ENCODE results near the gene DNLZ. TPM values are rescaled to one million over a fixed set of nuclear protein-coding genes. Genes with fewer than 3 reads are reported as not detected.

DNLZ gene
- total RNA-seq, 1 experiment from 2014 or later, result 9.1 TPM

GRCh38 chr9:136344544-136345280 lies 18.8 kb downstream of the DNLZ start:
- CTCF ChIA-PET, result interaction anchor here (1.6 kb wide), 1 partner anchor 18 kb away, joined by 19 read pairs; the partner anchor contains the start of gene DNLZ
- intact Hi-C loops (cut with micrococcal nuclease; ENCODE audit: unreplicated experiment), result loop anchor here (10.0 kb wide), 1 partner anchor 140 kb away; the partner anchor contains the start of gene SEC16A
- H4K20me1 ChIP-seq (ENCODE audit: insufficient read depth), result no peaks in the 10 kb centered on the region
- H2AFZ ChIP-seq, result no peak overlapping the region
- H3F3A ChIP-seq (ENCODE audit: insufficient read depth, low read depth), result peaks cover 5% of the 10 kb centered on the region; the same call in 1 of the 2 replicates
- H3K79me2 ChIP-seq (ENCODE audit: low read depth), result no peaks in the 10 kb centered on the region
- no peak overlapping the region for H3K4me2 ChIP-seq
- no peaks in the 10 kb centered on the region for H3K9me2 ChIP-seq (ENCODE audit: insufficient read depth)
- H3K27ac ChIP-seq, result no peak overlapping the region
- POLR2A ChIA-PET (ENCODE audit: unreplicated experiment), result interaction anchor here (0.6 kb wide), 1 partner anchor 28 kb away, joined by 3 read pairs; no protein-coding TSS in a partner anchor
- no peak overlapping the region for H3K4me3 ChIP-seq
- no peak for TF ChIP-seq CTCF (conservative IDR thresholded peaks at IDR 0.05)
- no peak for TF ChIP-seq EZH2 (IDR thresholded peaks at IDR 0.05; ENCODE audit: low read depth)
- BruUV-seq (replicated peaks), result no TSS peak
- no peak for DNase-seq
- H3K27me3 ChIP-seq (ENCODE audit: insufficient read depth, low read depth), result no peaks in the 10 kb centered on the region
- no peaks in the 10 kb centered on the region for H3K36me3 ChIP-seq (ENCODE audit: low read depth)
- H3K9me3 ChIP-seq (ENCODE audit: insufficient read depth, low read depth), result no peaks in the 10 kb centered on the region
- H3K4me1 ChIP-seq (replicated peaks; ENCODE audit: insufficient read depth), result peaks cover 7% of the 10 kb centered on the region; the same call in 1 of the 2 replicates

GRCh38 chr9:136343884-136344269 lies 19.7 kb downstream of the DNLZ start:
- Histone ChIP-seq H3F3A (ENCODE audit: insufficient read depth, low read depth) (peaks cover 5% of the 10 kb centered on the region; the same call in 1 of the 2 replicates), H3K27ac (no peak overlapping the region), H3K9me3 (ENCODE audit: insufficient read depth, low read depth) (no peaks in the 10 kb centered on the region), H3K4me2 (no peak overlapping the region), H3K4me1 (replicated peaks; ENCODE audit: insufficient read depth) (peaks cover 7% of the 10 kb centered on the region; the same call in 1 of the 2 replicates), H3K9me2 (ENCODE audit: insufficient read depth) (no peaks in the 10 kb centered on the region), H3K4me3 (no peak overlapping the region), H3K36me3 (ENCODE audit: low read depth) (no peaks in the 10 kb centered on the region), H2AFZ (no peak overlapping the region), H4K20me1 (ENCODE audit: insufficient read depth) (no peaks in the 10 kb centered on the region), H3K79me2 (ENCODE audit: low read depth) (no peaks in the 10 kb centered on the region), H3K27me3 (ENCODE audit: insufficient read depth, low read depth) (no peaks in the 10 kb centered on the region)
- intact Hi-C loops (cut with micrococcal nuclease; ENCODE audit: unreplicated experiment), result loop anchor here (10.0 kb wide), 1 partner anchor 141 kb away; the partner anchor contains the start of gene SEC16A
- ChIA-PET POLR2A (ENCODE audit: unreplicated experiment) (no interaction called here), CTCF (no interaction called here)
- BruUV-seq (replicated peaks), result no TSS peak
- DNase-seq, result no peak
- no peak for TF ChIP-seq CTCF (conservative IDR thresholded peaks at IDR 0.05)
- no peak for TF ChIP-seq EZH2 (IDR thresholded peaks at IDR 0.05; ENCODE audit: low read depth)

DNA sequence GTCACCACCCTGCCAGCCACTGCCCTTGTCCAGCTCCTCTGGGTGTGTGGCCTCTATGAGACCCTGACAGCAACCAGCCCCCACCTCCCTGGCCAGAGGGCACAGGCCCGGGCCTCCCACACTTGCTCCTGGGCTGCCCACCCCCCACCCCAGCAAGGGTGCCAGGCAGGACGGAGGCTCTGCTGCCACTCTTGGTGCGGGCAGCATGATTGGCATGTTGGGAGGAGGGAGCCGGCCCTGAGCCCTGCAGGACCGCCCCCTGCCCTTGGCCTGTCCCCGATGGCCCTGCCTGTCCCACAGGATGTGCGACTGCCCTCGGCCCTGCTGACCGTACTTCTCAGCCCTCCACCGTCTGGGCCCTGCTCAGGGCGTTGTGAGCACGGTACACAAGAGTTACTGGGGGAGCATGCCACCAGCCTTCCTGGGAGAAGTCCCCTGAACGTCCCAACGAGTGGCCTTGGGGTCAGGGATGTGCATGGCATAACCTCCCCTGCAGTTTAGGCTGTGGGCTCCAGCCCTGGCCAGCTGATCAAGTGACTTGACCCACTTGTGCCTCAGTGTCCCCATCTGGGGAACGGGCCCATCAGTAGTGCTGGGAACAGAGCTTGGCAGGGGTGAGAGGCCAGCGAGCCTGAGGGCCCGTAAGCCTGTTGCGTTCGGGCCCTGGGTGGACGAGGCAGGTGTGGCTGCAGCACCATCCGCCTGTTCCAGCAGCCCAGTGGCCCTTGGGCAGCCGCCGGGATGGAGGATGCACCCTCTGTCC lies 20.2 kb downstream of the DNLZ start:
- peaks cover 5% of the 10 kb centered on the region; the same call in 1 of the 2 replicates for H3F3A ChIP-seq (ENCODE audit: insufficient read depth, low read depth)
- DNase-seq, result no peak
- H3K9me2 ChIP-seq (ENCODE audit: insufficient read depth), result no peaks in the 10 kb centered on the region
- H3K4me1 ChIP-seq (replicated peaks; ENCODE audit: insufficient read depth), result peaks cover 7% of the 10 kb centered on the region; the same call in 1 of the 2 replicates
- no TSS peak for BruUV-seq (replicated peaks)
- no peak overlapping the region for H3K27ac ChIP-seq
- ChIA-PET POLR2A (ENCODE audit: unreplicated experiment) (no interaction called here), CTCF (no interaction called here)
- H2AFZ ChIP-seq, result no peak overlapping the region
- no peaks in the 10 kb centered on the region for H3K36me3 ChIP-seq (ENCODE audit: low read depth)
- TF ChIP-seq EZH2 (IDR thresholded peaks at IDR 0.05; ENCODE audit: low read depth) (no peak), CTCF (conservative IDR thresholded peaks at IDR 0.05) (no peak)
- H3K27me3 ChIP-seq (ENCODE audit: insufficient read depth, low read depth), result no peaks in the 10 kb centered on the region
- no peaks in the 10 kb centered on the region for H4K20me1 ChIP-seq (ENCODE audit: insufficient read depth)
- intact Hi-C loops (cut with micrococcal nuclease; ENCODE audit: unreplicated experiment), result loop anchor here (10.0 kb wide), 1 partner anchor 141 kb away; the partner anchor contains the start of gene SEC16A
- H3K9me3 ChIP-seq (ENCODE audit: insufficient read depth, low read depth), result no peaks in the 10 kb centered on the region
- peak overlapping the region; percentile 54 for H3K4me2 ChIP-seq
- H3K4me3 ChIP-seq, result no peak overlapping the region
- no peaks in the 10 kb centered on the region for H3K79me2 ChIP-seq (ENCODE audit: low read depth)
